NCI-H524 treated with DMSO at 0.1 percent for 48 hours (cell line): ENCODE measurements around the gene ITGA11.
"Not testable (repeated sequence)": the region's sequence is repeated elsewhere in the genome, so short reads cannot be mapped to it uniquely, and the experiment has no call there.

Source experiments
- DNase-seq: peaks from one replicate; lab custom pipeline; 2025; lab: John Stamatoyannopoulos, UW

The ITGA11 gene

GRCh38 chr15:68409736-68410370, 22.1 kb downstream of the ITGA11 start:
- no peak for DNase-seq

GRCh38 chr15:68408971-68409370, 23.0 kb downstream of the ITGA11 start:
- DNase-seq, result no peak

- DNase-seq, result no peak
Measured at GRCh38 chr15:68407886-68408881, 23.8 kb downstream of the ITGA11 start.

GRCh38 chr15:68407141-68407885, 24.6 kb downstream of the ITGA11 start:
- DNase-seq, result no peak

- no peak for DNase-seq
Measured at GRCh38 chr15:68405378-68406250, 26.3 kb downstream of the ITGA11 start.

- DNase-seq, result no peak
Measured at GRCh38 chr15:68404056-68404798, 27.7 kb downstream of the ITGA11 start.

GRCh38 chr15:68403161-68403941, 28.6 kb downstream of the ITGA11 start:
- no peak for DNase-seq

GRCh38 chr15:68402432-68403160, 29.4 kb downstream of the ITGA11 start:
- no peak for DNase-seq

GRCh38 chr15:68401496-68402431, 30.2 kb downstream of the ITGA11 start:
- no peak for DNase-seq

- DNase-seq, result no peak
Measured at GRCh38 chr15:68400066-68400456, 31.9 kb downstream of the ITGA11 start.

GRCh38 chr15:68399096-68400065, 32.6 kb downstream of the ITGA11 start:
- DNase-seq, result no peak

GRCh38 chr15:68397999-68398398, 34.0 kb downstream of the ITGA11 start:
- not testable (repeated sequence) for DNase-seq

- DNase-seq, result no peak
Measured at GRCh38 chr15:68396068-68396467, 35.9 kb downstream of the ITGA11 start.

- no peak for DNase-seq
Measured at GRCh38 chr15:68391121-68391520, 40.8 kb downstream of the ITGA11 start.

GRCh38 chr15:68389936-68390817, 41.8 kb downstream of the ITGA11 start:
- no peak for DNase-seq
